Right renal cortex interstitium (tissue), 3 donors: ENCODE results near the gene MBD3L2. TPM values are rescaled to one million over a fixed set of nuclear protein-coding genes. Genes with fewer than 3 reads are reported as not detected.

Experiments used
- polyA plus RNA-seq, 3 donors: library from polyadenylated mRNA; unstranded; fragments of 120-200 nt; gene quantifications; one replicate each; pipeline ENCODE4 v1.2.1, GENCODE V29; 2013; ENCODE audit not compliant: insufficient read length in 3 of 3

The MBD3L2 gene
- polyA plus RNA-seq, 3 donors, result not detected

Other genes with a start within 250 kb of the MBD3L2 start
- under 1 TPM; 0.04 to 0.31 (median 0.14) TPM for gene ADGRE1, start 161.7 kb upstream of the MBD3L2 start, polyA plus RNA-seq
- not detected for gene MBD3L2B, start 27.9 kb upstream of the MBD3L2 start, polyA plus RNA-seq
- gene MBD3L5, start 18.7 kb upstream of the MBD3L2 start, polyA plus RNA-seq, result not detected
- not detected for gene MBD3L4, start 9.1 kb upstream of the MBD3L2 start, polyA plus RNA-seq
- gene MBD3L3, start 9.4 kb downstream of the MBD3L2 start, polyA plus RNA-seq, result not detected
- gene ZNF557, start 20.4 kb downstream of the MBD3L2 start, polyA plus RNA-seq, result 1 to 10 TPM; 8.2 to 8.5 (median 8.5) TPM
- 10 to 100 TPM; 24.8 to 29.2 (median 26.4) TPM for gene INSR, start 245.1 kb downstream of the MBD3L2 start, polyA plus RNA-seq